Vagina (tissue), 2 donors: Measurements from ENCODE around the gene CGNL1. TPM values are rescaled to one million over a fixed set of nuclear protein-coding genes. Genes with fewer than 3 reads are reported as not detected.

Experiments
- DNase-seq, 2 donors: peaks; one replicate each; pipeline ENCODE4 v3.0.0-alpha.2; 2017; ENCODE audit errors: extremely low spot score in 2 of 2
- H3K27ac ChIP-seq: fragments of 200-600 bp; sonication (generic); one replicate; pipeline ENCODE4 v1.5.1; 2019
- H3K27me3 ChIP-seq: fragments of 200-600 bp; sonication (generic); one replicate; pipeline ENCODE4 v1.5.1; 2019
- H3K36me3 ChIP-seq, 2 donors: fragments of 200-600 bp; sonication (generic); one replicate each; pipeline ENCODE4 v1.5.1; 2017 to 2019
- H3K4me1 ChIP-seq: fragments of 200-600 bp; sonication (generic); one replicate; pipeline ENCODE4 v1.5.1; 2019
- H3K4me3 ChIP-seq, 2 donors: fragments of 200-600 bp; sonication (generic); 1 replicate in 1 of 2; 2 replicates in 1 of 2; pipeline ENCODE4 v1.5.1; 2016 to 2019
- H3K9me3 ChIP-seq: fragments of 200-600 bp; sonication (generic); one replicate; pipeline ENCODE4 v1.5.1; 2019
- POLR2A ChIP-seq, 2 donors: fragments of 450-650 bp; IDR thresholded peaks; one replicate each; pipeline ENCODE4 v1.6.1; 2017; ENCODE audit warnings: antibody characterized with exemption in 2 of 2, mild to moderate bottlenecking in 2 of 2, moderate library complexity in 2 of 2
- POLR2AphosphoS5 ChIP-seq, 2 donors: sonication (generic); formaldehyde crosslinking; IDR thresholded peaks; one replicate each; pipeline ENCODE4 v1.9.0; 2017; ENCODE audit warnings: antibody characterized with exemption in 2 of 2, mild to moderate bottlenecking in 2 of 2, low read depth in 1 of 2; ENCODE audit not compliant: insufficient read depth in 1 of 2
- intact Hi-C: fragments of 100-400 bp; cut with DNase I; formaldehyde crosslinking; loops from one replicate; pipeline ENCODE4 v1.15.1; 2023
- total RNA-seq: library from RNA; depleted of rRNA; stranded (reverse); fragments of >200 nt; gene quantifications from one replicate; pipeline ENCODE4 v1.2.3, GENCODE V29; 2016
- TF ChIP-seq, protein P1 (sequence below), 3 experiments: fragments of 450-650 bp in 2 of 3; fragments of 200-600 bp in 1 of 3; sonication (generic) in 1 of 3; IDR thresholded peaks; one replicate each; pipeline ENCODE4 v1.5.1; 2017 to 2019; ENCODE audit warnings: antibody characterized with exemption in 3 of 3, mild to moderate bottlenecking in 2 of 3, moderate library complexity in 2 of 3

The CGNL1 gene
- total RNA-seq, 1 donor from 2014 or later: 38.3 TPM

DNA sequence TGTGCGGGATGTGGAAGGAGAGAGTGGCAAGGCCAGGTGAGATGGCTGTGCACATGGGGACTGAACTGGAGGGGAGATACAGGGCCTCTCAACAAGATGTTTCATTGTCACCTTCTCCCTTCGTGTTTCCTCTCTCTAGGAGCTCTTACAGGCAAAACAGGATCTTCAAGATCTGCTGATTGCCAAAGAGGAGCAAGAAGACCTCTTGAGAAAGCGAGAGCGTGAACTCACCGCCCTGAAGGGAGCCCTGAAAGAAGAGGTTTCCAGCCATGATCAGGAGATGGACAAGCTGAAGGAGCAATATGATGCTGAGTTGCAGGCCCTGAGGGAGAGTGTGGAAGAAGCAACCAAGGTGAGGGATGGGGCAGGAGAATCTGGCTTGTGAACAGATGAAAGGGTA, 85.2 kb downstream of the CGNL1 start:
- H3K9me3 ChIP-seq: no peaks in the 10 kb centered on the region
- H3K27me3 ChIP-seq: no peaks in the 10 kb centered on the region
- peaks cover 11% of the 10 kb centered on the region for H3K4me1 ChIP-seq
- peak overlapping the region; percentile 16 for H3K27ac ChIP-seq
- TF ChIP-seq, protein P1, sequence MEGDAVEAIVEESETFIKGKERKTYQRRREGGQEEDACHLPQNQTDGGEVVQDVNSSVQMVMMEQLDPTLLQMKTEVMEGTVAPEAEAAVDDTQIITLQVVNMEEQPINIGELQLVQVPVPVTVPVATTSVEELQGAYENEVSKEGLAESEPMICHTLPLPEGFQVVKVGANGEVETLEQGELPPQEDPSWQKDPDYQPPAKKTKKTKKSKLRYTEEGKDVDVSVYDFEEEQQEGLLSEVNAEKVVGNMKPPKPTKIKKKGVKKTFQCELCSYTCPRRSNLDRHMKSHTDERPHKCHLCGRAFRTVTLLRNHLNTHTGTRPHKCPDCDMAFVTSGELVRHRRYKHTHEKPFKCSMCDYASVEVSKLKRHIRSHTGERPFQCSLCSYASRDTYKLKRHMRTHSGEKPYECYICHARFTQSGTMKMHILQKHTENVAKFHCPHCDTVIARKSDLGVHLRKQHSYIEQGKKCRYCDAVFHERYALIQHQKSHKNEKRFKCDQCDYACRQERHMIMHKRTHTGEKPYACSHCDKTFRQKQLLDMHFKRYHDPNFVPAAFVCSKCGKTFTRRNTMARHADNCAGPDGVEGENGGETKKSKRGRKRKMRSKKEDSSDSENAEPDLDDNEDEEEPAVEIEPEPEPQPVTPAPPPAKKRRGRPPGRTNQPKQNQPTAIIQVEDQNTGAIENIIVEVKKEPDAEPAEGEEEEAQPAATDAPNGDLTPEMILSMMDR (IDR thresholded peaks at IDR 0.05): no peak
- TF ChIP-seq POLR2A (IDR thresholded peaks at IDR 0.05): no peak
- TF ChIP-seq POLR2AphosphoS5 (IDR thresholded peaks at IDR 0.05; ENCODE audit: insufficient read depth in 1 of 2, low read depth in 1 of 2): no peak
- no peak for DNase-seq
- no peaks in the 10 kb centered on the region for H3K36me3 ChIP-seq
- intact Hi-C loops: no loop called here
- H3K4me3 ChIP-seq: no peak overlapping the region

DNA sequence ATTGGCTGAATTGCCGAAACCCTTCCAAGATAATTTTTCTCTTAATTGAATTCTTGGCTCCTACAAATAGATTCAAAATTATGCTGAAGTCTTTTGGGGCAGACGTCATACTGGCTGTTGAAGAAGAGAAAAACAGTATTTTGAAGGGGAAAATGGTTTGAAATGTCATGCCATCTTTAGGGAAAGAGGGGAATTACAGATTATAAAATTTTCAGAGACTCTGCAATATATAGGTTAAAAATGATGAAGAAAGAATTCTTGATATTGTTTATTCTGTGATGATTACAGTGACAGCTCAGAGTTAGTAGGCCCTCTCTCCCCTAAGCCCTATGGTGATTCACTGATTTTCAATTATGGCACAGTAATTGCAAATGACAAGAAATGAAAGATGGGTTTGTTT, 86.1 kb downstream of the CGNL1 start:
- Histone ChIP-seq H3K36me3 (no peaks in the 10 kb centered on the region), H3K27ac (no peak overlapping the region), H3K4me3 (no peak overlapping the region), H3K9me3 (no peaks in the 10 kb centered on the region), H3K4me1 (peaks cover 11% of the 10 kb centered on the region), H3K27me3 (no peaks in the 10 kb centered on the region)
- TF ChIP-seq, protein P1 (IDR thresholded peaks at IDR 0.05): no peak
- TF ChIP-seq POLR2AphosphoS5 (IDR thresholded peaks at IDR 0.05; ENCODE audit: insufficient read depth in 1 of 2, low read depth in 1 of 2) (no peak), POLR2A (IDR thresholded peaks at IDR 0.05) (no peak)
- no peak for DNase-seq
- intact Hi-C loops: no loop called here

DNA sequence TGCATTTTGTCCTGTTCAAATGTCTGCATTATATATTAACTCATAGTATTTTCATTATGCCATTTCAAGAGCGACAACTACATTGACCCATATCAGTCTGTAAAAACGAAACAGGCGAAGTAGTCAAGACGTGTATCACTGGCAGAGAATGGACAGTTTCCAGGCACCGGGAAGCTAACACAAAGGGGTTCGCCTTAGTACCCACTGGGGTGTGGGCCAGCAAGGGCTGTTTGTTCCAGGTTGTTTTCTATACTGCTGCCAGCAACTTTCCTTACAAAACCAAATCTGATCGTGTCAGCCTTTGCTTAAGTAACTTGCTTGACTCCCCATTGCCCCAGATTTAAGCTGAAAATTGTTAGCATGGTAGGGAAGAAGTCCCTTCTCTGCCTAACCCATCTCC, 87.1 kb downstream of the CGNL1 start:
- Histone ChIP-seq H3K36me3 (no peaks in the 10 kb centered on the region), H3K9me3 (no peaks in the 10 kb centered on the region), H3K4me1 (peaks cover 11% of the 10 kb centered on the region), H3K27ac (no peak overlapping the region), H3K4me3 (no peak overlapping the region), H3K27me3 (no peaks in the 10 kb centered on the region)
- DNase-seq: no peak
- intact Hi-C loops: no loop called here
- TF ChIP-seq, protein P1 (IDR thresholded peaks at IDR 0.05): no peak
- no peak for TF ChIP-seq POLR2A (IDR thresholded peaks at IDR 0.05)
- TF ChIP-seq POLR2AphosphoS5 (IDR thresholded peaks at IDR 0.05; ENCODE audit: insufficient read depth in 1 of 2, low read depth in 1 of 2): no peak

DNA sequence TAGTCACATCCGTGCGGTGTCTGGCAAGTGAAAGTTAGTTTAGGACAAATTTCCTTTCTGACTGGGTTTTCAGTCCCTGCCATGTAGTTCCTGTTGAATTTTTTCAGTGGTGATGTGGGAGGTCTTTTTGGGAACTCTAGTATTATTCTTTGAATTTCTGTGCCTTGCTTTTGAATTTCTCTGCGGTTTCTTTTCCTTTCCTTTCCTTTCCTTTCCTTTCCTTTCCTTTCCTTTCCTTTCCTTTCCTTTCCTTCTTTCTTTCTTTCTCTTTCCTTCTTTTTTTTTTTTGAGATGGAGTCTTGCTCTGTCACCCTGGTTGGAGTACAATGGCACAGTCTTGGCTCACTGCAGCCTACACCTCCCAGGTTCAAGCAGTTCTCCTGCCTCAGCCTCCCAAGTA, 88.2 kb downstream of the CGNL1 start:
- H3K36me3 ChIP-seq: no peaks in the 10 kb centered on the region
- no peak for DNase-seq
- H3K27ac ChIP-seq: no peak overlapping the region
- intact Hi-C loops: no loop called here
- H3K9me3 ChIP-seq: no peaks in the 10 kb centered on the region
- TF ChIP-seq POLR2AphosphoS5 (IDR thresholded peaks at IDR 0.05; ENCODE audit: insufficient read depth in 1 of 2, low read depth in 1 of 2) (no peak), POLR2A (IDR thresholded peaks at IDR 0.05) (no peak)
- TF ChIP-seq, protein P1 (IDR thresholded peaks at IDR 0.05): no peak
- H3K27me3 ChIP-seq: no peaks in the 10 kb centered on the region
- H3K4me3 ChIP-seq: no peak overlapping the region
- H3K4me1 ChIP-seq: peaks cover 11% of the 10 kb centered on the region

DNA sequence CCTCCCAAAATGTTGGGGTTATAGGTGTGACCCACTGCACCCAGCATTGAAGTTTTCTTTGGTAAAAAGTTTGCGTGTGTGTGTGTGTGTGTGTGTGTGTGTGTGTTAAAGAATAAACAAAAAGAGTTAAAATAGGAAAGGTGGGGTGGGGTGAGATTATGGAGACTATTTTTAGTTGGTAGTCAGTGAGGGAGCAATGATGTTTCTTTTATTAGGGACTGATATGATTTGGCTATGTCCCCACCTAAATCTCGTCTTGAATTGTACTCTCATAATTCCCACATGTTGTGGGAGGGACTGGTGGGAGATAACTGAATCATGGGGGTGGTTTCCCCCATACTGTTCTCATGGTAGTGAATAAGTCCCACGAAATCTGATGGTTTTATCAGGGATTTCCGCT, 92.2 kb downstream of the CGNL1 start:
- Histone ChIP-seq H3K4me1 (no peaks in the 10 kb centered on the region), H3K36me3 (no peaks in the 10 kb centered on the region), H3K27me3 (no peaks in the 10 kb centered on the region), H3K9me3 (no peaks in the 10 kb centered on the region), H3K4me3 (no peak overlapping the region), H3K27ac (no peak overlapping the region)
- intact Hi-C loops: no loop called here
- no peak for DNase-seq
- TF ChIP-seq, protein P1 (IDR thresholded peaks at IDR 0.05): no peak
- TF ChIP-seq POLR2A (IDR thresholded peaks at IDR 0.05) (no peak), POLR2AphosphoS5 (IDR thresholded peaks at IDR 0.05; ENCODE audit: insufficient read depth in 1 of 2, low read depth in 1 of 2) (no peak)
